ENCODE measurements around the gene OPTC. TPM values are rescaled to one million over a fixed set of nuclear protein-coding genes. Genes with fewer than 3 reads are reported as not detected.

The OPTC gene
- total RNA-seq, 2 donors from 2014 or later: 0.26 to 0.42 TPM

DNA sequence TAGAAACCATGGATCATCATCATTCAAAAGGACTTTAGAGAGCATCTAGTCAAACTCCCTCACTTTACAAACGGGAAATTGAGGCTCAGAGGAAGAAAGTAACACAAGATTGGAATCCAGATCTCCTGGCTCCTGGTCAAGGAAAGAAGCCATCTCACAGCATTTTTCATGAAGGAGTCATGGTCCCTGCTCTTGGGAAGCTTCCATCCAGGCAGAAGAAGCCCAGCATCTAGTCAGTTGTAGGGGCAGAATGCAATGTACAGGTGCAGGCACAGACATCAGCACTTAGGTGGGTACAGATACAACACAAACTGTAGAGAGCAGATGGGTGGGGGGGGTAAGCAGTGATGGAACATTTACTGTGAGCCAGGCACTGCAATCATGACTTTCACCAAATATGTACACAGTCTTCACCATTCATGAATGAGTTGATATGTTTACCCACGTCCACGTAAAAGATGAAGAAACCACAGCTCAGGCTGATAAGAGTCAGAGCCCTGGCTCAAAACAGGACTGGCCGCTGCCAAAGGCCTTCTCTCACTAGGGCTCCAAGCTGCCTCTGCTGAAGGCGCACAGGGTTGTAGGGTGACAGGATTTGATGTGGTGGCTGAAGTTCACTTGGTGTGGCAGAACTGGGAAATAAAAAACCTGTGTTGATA lies 44.0 kb downstream of the OPTC start:
- Histone ChIP-seq H3K27ac (ENCODE audit: low read depth, low read length) (no peak overlapping the region), H3K9ac (ENCODE audit: extremely low read depth, low read length, poor library complexity, severe bottlenecking) (no peak overlapping the region), H3K9me3 (ENCODE audit: control insufficient read depth, low read length) (no peaks in the 10 kb centered on the region), H3K4me1 (ENCODE audit: control insufficient read depth, insufficient read depth, low read length) (peaks cover 4% of the 10 kb centered on the region), H3K27me3 (ENCODE audit: control insufficient read depth, insufficient read depth, low read length, poor library complexity, severe bottlenecking) (no peaks in the 10 kb centered on the region), H3K4me3 (ENCODE audit: low read length) (no peak overlapping the region), H3K36me3 (ENCODE audit: control insufficient read depth, insufficient read depth, low read length) (no peaks in the 10 kb centered on the region)
- H3K9me3 Mint-ChIP-seq: no peaks in the 10 kb centered on the region
- H3K27me3 Mint-ChIP-seq (ENCODE audit: insufficient read depth): no peaks in the 10 kb centered on the region
- DNase-seq: no peak
- TF ChIP-seq, protein P1, sequence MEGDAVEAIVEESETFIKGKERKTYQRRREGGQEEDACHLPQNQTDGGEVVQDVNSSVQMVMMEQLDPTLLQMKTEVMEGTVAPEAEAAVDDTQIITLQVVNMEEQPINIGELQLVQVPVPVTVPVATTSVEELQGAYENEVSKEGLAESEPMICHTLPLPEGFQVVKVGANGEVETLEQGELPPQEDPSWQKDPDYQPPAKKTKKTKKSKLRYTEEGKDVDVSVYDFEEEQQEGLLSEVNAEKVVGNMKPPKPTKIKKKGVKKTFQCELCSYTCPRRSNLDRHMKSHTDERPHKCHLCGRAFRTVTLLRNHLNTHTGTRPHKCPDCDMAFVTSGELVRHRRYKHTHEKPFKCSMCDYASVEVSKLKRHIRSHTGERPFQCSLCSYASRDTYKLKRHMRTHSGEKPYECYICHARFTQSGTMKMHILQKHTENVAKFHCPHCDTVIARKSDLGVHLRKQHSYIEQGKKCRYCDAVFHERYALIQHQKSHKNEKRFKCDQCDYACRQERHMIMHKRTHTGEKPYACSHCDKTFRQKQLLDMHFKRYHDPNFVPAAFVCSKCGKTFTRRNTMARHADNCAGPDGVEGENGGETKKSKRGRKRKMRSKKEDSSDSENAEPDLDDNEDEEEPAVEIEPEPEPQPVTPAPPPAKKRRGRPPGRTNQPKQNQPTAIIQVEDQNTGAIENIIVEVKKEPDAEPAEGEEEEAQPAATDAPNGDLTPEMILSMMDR (conservative IDR thresholded peaks at IDR 0.05): no peak
- H3K36me3 Mint-ChIP-seq (ENCODE audit: low read depth): no peaks in the 10 kb centered on the region
- H3K4me1 Mint-ChIP-seq: peaks cover 6% of the 10 kb centered on the region
- 89 to 93% methylated on average over 3 to 5 of the region's 5 CpGs for WGBS, 2 experiments (ENCODE audit: insufficient coverage in 1 of 2, insufficient read length in 1 of 2)
- H3K27ac Mint-ChIP-seq: no peak overlapping the region
- no peak overlapping the region for H3K4me3 Mint-ChIP-seq

DNA sequence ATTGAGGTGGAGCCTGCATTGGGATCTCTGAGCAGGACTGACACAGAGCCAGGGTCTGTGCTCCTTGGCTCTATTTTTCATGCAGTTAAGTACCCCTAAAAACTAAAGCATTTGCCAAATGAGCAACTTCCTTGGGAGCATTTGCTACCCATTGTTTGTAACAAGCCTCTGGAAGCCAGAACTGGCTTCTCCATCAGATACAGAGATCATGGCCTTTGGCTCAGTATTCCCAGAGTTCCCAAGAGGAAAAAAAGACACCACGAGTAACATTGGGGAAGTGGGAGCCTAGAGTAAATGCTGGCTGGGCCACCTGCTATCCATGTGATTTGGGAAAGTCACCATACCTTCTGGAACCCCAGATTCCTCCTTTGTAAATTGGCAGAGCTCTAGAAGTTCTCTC lies 44.8 kb downstream of the OPTC start:
- Histone ChIP-seq H3K9me3 (ENCODE audit: control insufficient read depth, low read length) (no peaks in the 10 kb centered on the region), H3K27ac (ENCODE audit: low read depth, low read length) (no peak overlapping the region)

DNA sequence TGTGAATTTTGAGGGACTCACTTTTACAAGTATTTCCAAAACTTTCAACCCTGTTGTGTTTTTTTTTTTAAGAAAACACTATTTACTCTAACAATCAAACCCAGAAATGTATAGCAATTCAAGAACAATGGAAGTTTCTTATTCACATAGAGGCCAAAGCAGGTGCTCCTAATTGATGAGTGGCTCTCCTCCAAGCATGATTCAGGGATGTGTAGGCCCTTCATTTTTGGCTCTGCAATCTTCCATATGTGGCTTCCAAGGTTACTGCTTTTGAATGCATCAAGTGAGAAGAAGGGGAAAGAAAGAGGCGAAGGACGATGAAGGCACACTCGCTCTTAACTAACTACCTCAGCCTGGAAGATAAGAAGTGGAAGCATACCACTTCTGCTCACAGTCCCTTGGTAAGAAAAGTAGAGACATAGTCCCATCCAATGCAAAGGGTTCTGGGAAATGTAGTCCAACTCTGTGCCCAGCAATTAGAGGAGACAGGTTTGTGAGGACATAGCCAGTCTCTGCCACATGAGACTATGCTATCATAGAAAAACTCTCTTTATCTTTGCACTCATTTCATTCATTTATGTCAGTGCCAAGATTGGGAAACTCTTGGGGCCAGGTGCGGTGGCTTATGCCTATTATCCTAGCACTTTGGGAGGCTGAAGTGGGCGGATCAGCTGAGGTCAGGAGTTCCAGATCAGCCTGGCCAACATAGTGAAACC lies 46.0 kb downstream of the OPTC start:
- Mint-ChIP-seq H3K4me1 (peaks cover 16% of the 10 kb centered on the region), H3K27ac (no peak overlapping the region), H3K36me3 (ENCODE audit: low read depth) (no peaks in the 10 kb centered on the region), H3K4me3 (no peak overlapping the region), H3K27me3 (ENCODE audit: insufficient read depth) (no peaks in the 10 kb centered on the region), H3K9me3 (no peaks in the 10 kb centered on the region)
- Histone ChIP-seq H3K9ac (ENCODE audit: extremely low read depth, low read length, poor library complexity, severe bottlenecking) (no peak overlapping the region), H3K27ac (ENCODE audit: low read depth, low read length) (no peak overlapping the region), H3K4me1 (ENCODE audit: control insufficient read depth, insufficient read depth, low read length) (peaks cover 4% of the 10 kb centered on the region), H3K36me3 (ENCODE audit: control insufficient read depth, insufficient read depth, low read length) (no peaks in the 10 kb centered on the region), H3K9me3 (ENCODE audit: control insufficient read depth, low read length) (no peaks in the 10 kb centered on the region), H3K4me3 (ENCODE audit: low read length) (no peak overlapping the region), H3K27me3 (ENCODE audit: control insufficient read depth, insufficient read depth, low read length, poor library complexity, severe bottlenecking) (no peaks in the 10 kb centered on the region)
- TF ChIP-seq, protein P1 (conservative IDR thresholded peaks at IDR 0.05): no peak
- WGBS, 2 experiments (ENCODE audit: insufficient coverage in 1 of 2, insufficient read length in 1 of 2): 84 to 94% methylated on average over 5 of the region's 5 CpGs
- DNase-seq: no peak

More for the DNA sequence above, 44.8 kb downstream of the OPTC start:
- Histone ChIP-seq H3K27me3 (ENCODE audit: control insufficient read depth, insufficient read depth, low read length, poor library complexity, severe bottlenecking) (no peaks in the 10 kb centered on the region), H3K9ac (ENCODE audit: extremely low read depth, low read length, poor library complexity, severe bottlenecking) (no peak overlapping the region), H3K4me3 (ENCODE audit: low read length) (no peak overlapping the region), H3K36me3 (ENCODE audit: control insufficient read depth, insufficient read depth, low read length) (no peaks in the 10 kb centered on the region), H3K4me1 (ENCODE audit: control insufficient read depth, insufficient read depth, low read length) (peaks cover 4% of the 10 kb centered on the region)
- no peak for DNase-seq
- Mint-ChIP-seq H3K9me3 (no peaks in the 10 kb centered on the region), H3K36me3 (ENCODE audit: low read depth) (no peaks in the 10 kb centered on the region), H3K27me3 (ENCODE audit: insufficient read depth) (no peaks in the 10 kb centered on the region), H3K4me1 (peaks cover 6% of the 10 kb centered on the region), H3K4me3 (no peak overlapping the region), H3K27ac (no peak overlapping the region)
- 97 to 100% methylated on average over 1 of the region's 1 CpG for WGBS, 2 experiments (ENCODE audit: insufficient coverage in 1 of 2, insufficient read length in 1 of 2)
- TF ChIP-seq, protein P1 (conservative IDR thresholded peaks at IDR 0.05): no peak
